ENCODE results near the gene MAST1. TPM values are rescaled to one million over a fixed set of nuclear protein-coding genes. Genes with fewer than 3 reads are reported as not detected.
"Not testable (repeated sequence)": the region's sequence is repeated elsewhere in the genome, so short reads cannot be mapped to it uniquely, and the experiment has no call there.

MAST1 gene
- total RNA-seq, 1 donor from 2014 or later = 0.59 TPM

DNA sequence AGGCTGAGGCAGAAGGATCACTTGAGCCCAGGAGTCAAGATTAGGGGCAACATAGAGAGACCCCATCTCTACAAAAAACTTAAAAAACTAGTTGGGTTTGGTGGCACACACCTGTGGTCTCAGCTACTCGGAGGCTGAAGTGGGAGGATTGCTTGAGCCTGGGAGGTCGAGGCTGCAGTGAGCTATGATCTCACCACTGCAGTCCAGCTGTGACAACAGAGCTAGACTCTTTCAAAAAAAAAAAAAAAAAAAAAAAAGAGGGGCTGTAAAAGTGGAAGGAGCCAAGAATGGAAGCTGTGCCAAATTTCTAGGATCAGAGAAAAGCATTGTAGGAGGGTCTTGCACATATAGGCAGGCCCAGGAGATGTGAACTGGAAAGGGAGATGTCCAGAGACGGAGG lies 33.4 kb downstream of the MAST1 start:
- no peak for DNase-seq (ENCODE audit: low read depth, low spot score)

DNA sequence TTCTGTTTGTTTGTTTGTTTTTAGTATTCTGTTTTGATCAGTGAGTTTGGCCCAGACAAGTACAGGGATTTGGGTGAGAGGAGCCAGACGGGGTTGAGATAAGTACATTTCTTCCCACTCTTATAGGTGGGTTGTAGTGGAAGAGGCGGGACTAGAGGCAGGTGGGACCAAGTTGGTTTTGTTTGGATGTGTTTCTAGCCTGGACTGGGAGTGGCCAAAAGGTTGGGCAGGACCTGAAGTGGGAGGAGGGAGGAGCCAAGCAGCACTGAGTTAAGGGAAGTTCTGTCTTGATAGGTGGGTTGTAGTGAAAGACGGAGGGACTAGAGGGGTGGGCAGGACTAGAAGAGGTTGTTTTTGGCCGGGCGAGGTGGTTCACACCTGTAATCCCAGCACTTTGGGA lies 33.9 kb downstream of the MAST1 start:
- no peak for DNase-seq (ENCODE audit: low read depth, low spot score)

DNA sequence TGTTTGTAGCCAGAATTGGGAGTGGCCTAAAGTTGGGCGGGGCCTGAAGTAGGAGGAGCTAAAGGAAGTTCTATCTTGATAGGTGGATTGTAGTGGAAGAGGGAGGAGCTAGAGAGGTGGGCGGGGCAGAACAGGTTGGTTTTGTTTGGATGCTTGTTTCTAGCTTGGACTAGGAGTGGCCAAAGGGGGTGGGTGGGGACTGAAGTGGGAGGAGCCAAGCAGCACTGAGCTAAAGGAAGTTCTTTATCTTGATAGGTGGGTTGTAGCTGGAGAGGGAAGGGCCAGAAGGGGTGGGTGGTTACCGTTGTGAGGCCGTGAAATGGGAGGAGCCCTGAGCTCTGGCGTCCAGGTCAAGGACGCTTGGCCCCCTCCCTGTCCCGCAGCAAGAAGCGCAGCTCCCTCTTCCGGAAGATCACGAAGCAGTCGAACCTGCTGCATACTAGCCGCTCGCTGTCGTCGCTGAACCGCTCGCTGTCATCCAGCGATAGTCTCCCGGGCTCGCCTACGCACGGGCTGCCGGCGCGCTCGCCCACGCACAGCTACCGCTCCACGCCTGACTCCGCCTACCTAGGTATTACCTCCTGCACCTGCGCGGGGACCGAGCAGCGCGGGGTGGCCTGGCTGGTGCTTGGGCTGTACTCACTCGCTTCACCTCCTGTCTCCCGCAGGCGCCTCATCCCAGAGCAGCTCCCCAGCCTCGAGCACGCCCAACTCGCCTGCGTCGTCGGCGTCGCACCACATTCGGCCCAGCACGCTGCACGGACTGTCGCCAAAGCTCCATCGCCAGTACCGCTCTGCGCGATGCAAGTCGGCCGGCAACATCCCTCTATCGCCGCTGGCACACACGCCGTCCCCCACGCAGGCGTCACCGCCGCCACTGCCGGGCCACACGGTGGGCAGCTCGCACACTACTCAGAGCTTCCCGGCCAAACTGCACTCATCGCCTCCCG lies 34.9 kb downstream of the MAST1 start:
- no peak for DNase-seq (ENCODE audit: low read depth, low spot score)

DNA sequence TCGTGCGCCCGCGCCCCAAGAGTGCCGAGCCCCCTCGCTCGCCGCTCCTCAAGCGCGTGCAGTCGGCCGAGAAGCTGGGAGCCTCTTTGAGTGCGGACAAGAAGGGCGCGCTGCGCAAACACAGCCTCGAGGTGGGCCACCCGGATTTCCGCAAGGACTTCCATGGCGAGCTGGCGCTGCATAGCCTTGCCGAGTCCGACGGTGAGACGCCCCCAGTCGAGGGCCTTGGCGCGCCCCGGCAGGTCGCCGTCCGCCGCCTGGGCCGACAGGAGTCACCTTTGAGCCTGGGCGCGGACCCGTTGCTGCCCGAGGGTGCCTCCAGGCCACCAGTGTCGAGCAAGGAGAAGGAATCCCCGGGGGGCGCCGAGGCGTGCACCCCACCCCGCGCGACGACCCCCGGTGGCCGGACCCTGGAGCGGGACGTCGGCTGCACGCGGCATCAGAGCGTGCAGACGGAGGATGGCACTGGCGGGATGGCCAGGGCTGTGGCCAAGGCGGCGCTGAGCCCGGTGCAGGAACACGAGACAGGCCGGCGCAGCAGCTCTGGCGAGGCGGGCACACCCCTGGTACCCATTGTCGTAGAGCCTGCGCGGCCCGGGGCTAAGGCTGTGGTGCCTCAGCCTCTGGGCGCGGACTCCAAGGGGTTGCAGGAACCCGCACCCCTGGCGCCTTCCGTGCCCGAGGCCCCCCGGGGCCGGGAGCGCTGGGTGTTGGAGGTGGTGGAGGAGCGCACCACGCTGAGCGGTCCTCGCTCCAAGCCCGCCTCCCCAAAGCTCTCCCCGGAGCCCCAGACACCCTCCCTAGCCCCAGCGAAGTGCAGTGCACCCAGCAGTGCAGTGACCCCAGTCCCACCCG lies 35.8 kb downstream of the MAST1 start:
- DNase-seq (ENCODE audit: low read depth, low spot score) = no peak

DNA sequence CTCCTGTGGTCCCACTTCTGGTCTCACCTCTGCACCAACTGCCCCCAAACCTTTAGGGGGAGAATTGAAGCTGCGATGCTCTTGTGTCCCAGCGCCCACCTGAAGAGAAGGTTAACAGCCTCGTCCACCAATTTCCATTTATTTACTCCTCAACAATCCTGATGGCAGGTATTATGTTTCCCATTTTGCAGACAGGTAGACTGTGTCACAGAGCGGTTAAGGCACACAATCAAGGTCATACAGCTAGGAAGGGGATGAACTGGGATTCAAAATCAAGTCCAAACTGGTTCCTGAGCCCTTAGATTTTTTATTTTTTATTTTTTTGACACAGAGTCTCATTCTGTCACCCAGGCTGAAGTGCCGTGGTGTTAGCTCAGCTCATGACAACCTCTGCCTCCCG lies 36.8 kb downstream of the MAST1 start:
- no peak for DNase-seq (ENCODE audit: low read depth, low spot score)

DNA sequence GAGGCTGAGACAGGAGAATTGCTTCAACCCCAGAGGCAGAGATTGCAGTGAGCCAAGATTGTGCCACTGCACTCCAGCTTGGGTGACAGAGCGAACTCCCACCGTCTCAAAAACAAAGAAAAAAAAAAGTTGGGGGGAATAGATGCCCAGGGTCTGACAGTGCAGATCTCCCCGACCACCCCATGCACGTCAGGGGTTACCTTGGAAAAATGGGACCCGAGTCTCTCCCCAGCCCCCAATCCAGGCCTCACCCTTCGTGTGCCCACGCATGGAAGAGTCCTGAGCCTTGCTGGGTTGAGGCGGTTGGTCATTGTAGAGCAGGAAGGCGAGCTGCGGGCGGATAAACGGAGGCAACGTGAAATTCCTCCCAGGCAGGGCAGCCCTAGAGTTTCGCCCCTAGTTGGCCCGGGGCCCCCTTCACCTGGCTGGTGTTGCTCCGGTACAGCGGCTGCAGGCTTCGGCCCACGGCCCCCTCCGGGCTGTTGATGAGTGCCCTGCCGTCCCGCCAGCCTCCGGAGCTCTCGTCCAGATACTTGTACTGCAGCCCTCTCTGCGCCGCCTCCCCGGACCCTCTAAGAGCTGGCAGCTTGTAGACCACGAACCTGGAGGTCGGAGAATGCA lies 42.3 kb downstream of the MAST1 start:
- DNase-seq (ENCODE audit: low read depth, low spot score) = no peak

DNA sequence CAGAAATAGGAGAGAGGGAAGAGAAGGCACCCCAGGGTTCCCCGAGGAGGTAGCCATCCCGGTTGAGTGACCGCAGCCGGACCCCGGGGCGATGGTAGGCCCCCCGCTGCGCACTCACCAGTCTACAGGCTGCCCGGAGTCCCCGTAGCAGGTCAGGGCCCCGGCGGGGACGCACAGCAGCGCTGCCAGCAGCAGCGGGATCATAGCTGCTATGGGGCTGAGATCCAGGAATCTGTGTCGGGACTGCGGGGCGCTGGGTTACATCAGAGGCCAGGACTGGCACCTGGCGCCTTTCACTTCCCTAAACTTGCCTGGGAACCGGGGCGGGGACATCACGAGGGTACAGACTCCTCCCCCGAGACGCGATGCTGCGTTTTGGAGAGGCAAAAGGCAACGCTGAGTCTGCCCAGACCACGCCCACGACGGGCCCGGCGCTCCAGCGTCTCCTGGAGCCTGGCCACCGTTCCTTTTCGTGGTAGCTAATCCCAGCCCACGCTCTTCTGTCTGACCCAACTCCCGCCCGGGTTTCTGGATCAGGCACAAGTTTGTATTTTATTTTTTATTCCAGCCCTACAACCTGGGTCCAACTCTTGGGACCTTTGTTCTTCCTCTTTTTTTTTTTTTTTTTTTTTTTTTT lies 43.0 kb downstream of the MAST1 start, which contains the start of gene DNASE2:
Gene DNASE2 (minus strand): TSS at position 278 of the 637 bp plus-strand sequence. CDS start 74 bp downstream, at position 204.
- DNase-seq (ENCODE audit: low read depth, low spot score) = no peak

DNA sequence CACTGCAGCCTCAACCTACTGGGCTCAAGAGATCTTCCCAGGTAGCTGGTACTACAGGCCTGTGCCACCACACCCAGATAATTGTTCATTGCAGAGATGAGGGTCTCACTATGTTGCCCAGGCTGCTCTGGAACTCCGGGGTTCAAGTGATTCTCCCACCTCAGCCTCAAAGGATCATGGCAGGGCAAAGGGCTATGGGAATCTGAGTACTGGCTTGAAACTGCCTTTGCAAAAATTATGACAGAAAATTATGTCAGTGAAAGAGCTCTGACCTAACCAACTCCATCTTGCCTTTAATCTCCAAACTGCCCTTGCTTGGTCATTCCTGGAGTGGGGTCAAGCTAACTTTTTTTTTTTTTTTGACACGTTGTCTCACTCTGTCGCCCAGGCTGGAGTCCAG lies 44.3 kb downstream of the MAST1 start:
- no peak for DNase-seq (ENCODE audit: low read depth, low spot score)

DNA sequence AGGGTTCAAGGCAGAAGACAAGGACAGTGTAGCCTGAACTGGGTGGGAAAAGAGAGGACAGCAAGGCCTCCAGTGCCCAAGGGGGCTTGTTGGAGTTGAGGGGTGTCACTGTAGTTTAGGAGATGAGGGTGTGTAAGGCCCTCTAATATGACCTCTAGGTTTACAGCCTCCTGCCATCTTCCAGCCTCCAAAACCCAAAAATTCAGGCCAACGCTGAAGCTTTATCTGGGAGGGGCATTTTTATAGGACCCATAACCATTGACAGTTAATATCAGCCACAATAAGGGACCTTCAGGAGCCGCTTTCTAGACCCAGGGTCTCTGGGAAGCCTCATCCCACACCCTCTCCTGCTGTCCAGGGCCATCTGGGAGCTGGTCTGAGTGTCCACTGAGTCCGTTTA lies 45.9 kb downstream of the MAST1 start:
- DNase-seq (ENCODE audit: low read depth, low spot score) = no peak

DNA sequence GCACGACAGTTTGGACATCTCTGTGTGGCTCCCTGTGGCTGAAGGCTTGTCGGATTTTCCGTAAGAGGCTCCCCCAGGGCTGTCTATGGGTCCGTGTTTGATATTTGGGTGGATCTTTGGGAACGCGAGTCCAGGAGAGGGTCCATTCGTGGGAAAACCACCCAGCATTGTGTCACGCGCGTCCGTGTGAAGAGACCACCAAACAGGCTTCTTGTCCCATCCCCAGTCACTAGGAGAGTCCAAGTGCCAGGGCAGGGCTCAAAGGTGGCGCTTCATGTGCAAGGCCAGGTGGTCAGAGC lies 46.3 kb downstream of the MAST1 start:
- no peak for DNase-seq (ENCODE audit: low read depth, low spot score)

DNA sequence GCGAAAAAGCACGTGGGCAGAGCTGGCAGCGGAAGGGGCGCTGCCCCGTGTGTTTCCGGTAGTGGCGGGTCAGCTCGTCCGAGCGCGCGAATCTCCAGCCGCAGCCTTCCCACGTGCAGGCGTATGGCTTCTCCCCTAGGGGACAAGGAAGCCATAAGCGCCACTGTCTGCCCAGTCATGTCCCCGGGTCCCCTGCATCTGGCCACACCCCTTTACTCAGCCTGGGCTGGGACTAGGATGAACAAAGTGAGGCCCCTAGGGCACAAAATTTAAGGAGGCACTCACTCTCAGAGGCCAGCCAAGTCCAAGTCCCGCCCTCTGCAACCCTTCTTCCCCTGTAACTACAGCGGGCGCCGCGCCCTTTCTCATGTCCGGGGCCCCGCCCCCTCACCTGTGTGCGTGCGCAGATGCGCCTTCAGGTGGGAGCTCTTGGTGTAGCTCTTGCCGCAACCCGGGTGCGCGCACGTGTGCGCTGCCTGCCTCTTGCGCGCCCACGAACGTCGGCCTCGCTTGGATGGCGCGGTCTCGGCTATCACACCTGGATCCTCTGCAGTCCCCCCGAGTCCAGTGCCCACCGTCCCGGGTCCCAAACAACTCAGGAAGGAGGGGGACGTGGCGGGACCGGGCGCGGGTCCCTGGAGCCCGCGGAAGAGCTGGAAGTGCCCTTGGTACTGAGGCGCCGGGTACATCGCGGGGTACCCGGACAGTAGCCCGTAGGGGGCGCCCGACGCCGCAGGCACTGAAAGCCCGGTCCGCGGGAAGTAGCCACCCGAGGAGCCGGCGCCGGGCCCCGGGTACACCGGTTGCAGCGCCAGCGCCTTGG lies 46.8 kb downstream of the MAST1 start:
- DNase-seq (ENCODE audit: low read depth, low spot score) = no peak

DNA sequence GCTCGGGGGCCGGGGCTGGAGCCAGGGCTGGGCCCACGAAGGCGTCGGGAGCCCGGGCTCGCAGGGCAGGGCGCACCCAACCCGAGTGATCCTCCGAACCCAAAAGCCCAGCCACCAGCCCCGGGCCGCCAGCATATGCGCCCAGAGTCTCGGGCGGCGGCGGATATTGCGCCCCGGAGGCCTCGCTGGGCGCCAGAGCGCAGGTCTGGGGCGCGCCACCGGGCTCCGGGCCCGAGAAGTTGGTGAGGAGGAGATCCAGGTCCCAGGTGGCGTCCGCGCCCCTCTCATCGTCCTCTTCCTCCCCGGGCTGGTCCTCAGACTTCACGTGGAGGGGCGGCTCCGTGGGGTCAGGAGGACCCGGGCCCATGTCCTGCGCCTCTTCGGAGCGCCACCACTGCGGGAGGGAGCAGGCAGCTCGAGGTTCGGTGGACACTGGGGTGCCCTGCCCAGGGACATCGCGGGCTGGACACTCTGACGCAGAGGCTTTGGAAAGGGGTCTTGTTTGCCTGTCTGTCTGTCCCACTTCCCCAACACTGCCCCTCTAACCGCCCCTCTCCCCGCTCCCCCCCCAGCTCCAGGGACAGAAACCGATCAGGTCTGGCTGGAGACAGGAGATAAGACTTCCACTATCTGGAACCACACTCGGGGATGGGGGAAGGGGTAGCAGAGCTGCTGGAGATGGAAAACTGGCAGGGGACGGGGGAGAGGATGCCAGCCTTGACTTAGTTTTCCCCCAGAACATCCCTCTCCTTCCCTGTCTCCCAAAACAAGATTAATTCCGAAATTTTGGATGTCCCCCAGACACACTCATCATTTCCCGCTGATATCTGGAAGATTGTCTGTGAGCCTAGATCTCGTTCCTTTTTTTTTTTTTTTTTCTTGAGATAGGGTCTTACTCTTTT lies 47.7 kb downstream of the MAST1 start:
- DNase-seq (ENCODE audit: low read depth, low spot score) = no peak

DNA sequence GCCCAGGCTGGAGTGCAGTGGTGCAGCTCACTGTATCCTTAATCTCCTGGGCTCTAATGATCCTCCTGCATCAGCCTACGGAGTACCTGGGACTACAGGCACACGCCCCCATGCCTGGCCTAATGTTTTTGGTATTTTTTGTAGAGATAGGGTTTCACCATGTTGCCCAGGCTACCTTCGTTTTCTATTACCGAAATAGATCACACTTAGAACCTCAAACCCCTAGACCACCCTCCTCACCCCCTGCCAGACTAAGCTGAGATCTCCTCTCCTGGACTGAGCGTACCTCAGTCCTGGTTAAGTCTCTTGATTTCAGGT lies 48.3 kb downstream of the MAST1 start:
- DNase-seq (ENCODE audit: low read depth, low spot score) = no peak

DNA sequence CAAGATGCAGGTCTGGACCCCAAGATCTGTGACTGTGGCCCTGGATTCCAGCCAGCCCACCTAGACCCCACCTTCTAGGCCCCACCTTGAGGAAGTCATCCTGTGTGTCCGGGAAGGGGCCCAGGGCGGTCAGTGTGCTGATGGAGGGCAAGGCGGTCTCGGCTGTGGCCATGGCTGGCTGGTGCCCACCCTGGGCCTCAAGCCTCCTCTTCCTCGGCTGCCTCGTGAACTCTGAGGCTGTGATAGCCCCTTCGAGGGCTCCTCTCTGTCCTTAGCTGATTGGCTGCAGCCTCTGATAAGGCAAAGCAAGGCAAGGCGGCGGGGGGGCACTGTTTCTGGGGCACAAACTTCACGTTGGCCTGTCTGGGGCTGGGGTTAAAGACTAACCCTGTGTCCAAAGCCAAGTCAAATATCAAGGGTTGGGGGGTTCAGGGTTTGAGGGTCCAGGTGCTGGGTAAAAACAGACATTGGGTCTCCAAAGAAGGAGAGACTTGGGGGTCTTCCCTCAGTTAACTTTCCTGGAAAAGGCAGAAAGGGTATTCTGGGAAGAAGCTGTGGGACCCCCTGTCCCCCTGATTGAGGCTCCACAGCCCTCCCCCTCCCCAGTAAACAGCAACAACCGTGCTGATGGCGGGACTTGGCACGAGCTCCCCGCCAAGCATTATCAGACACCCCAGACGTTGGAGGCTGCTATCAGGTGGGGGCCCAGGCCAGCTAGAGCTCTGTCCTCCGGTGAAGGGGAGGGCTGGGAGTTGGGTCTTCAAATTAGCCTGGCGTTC lies 48.8 kb downstream of the MAST1 start, which contains the start of gene KLF1:
Gene KLF1 (minus strand): TSS at position 233 of the 779 bp plus-strand sequence. CDS start 61 bp downstream, at position 172.
- DNase-seq (ENCODE audit: low read depth, low spot score) = no peak

DNA sequence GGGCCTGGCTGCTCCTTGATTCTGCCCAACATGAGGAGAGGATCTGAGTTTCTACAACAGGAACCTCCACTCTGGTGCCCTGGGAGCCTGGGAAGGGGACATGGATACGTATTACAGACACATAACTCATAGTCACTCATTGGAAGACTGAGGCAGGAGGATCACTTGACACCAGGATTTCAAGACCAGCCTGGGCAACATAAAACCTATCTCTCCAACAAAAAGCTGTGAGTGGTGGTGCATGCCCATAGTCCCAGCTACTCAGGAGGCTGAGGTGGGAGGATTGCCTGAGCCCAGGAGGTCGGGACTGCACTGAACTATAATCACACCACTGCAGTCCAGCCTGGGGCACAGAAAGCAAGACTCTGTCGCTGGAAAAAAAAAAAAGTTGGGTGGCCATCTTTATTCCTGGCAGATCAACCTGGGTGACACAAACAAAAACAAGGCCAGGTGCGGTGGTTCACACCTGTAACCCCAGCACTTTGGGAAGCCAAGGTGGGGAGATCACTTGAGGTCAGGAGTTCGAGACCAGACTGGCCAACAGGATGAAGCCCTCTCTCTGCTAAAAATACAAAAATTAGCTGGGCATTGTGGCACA lies 49.8 kb downstream of the MAST1 start:
- DNase-seq (ENCODE audit: low read depth, low spot score) = no peak

DNA sequence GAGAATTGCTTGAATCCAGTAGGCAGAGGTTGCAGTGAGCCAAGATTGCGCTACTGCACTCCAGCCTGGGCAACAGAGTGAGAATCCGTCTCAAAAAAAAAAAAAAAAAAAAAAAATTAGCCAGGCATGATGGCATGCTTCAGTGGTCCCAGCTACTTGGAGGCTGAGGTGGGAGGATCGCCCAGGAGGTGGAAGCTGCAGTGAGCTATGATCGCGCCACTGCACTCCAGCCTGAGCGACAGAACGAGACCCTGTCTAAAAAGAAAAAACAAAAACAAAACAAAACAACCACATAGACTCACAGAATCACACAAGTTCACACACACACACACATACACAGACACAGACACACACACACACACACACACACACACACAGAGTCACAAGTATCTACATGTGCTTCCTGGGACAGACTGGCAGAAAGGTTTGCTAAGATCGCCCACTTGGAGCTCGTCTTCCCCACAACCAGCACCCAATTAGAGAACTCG lies 52.0 kb downstream of the MAST1 start:
- not testable (repeated sequence) for DNase-seq (ENCODE audit: low read depth, low spot score)

DNA sequence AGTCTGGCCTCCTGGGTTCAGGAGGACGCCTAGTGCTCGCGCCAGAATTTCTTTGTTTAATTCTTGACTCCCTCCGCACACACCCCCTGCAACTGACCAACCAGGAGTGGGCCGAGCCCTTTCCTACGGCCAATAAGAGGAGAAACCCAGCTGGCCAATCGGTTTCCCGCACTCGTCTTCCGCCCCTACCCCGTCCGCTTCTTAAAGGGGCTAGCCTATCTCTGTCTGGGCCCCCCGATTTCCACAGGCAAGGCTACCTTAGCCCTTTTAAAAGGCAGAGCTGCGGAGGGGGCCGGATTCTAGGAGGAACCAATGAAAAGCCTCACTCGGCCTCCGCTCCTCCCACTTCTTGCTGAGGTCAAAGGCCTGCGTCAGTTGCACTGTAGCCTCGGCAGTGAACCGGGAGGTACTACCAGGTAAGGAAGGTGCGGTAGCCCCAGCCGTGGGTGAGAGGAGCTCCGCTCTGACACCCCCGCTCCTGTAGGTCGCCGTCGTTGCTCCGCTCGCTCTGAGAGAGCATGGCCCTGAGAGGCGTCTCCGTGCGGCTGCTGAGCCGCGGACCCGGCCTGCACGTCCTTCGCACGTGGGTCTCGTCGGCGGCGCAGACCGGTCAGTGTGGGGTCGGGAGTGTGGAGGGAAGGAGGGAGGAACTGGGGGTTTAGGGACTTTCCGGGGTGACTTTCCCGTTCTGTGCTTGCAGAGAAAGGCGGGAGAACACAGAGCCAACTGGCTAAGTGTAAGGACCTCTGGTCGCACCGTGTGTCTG lies 52.7 kb downstream of the MAST1 start, which contains the start of gene GCDH:
Gene GCDH (plus strand): TSS at position 374 of the 766 bp plus-strand sequence. CDS start 145 bp downstream, at position 519.
- DNase-seq (ENCODE audit: low read depth, low spot score) = peak; percentile 97

All from pulmonary artery endothelial cell (primary cell).